Endothelial cell of umbilical vein (primary cell): ENCODE results near the gene KARS1. TPM values are rescaled to one million over a fixed set of nuclear protein-coding genes. Genes with fewer than 3 reads are reported as not detected.

Experiments
- BruUV-seq: library from RNA; stranded (reverse); fragments of 400-500 nt; replicated peaks from 2 replicates; lab custom pipeline; 2021; lab: Mats Ljungman, UMichigan
- CTCF ChIA-PET: fragments of 300-600, 350-600 bp; sonication (Branson Sonifier 250); formaldehyde crosslinking; loops from one replicate; lab custom pipeline; 2021; ENCODE audit warnings: antibody characterized with exemption, inconsistent platforms; lab: Charles Lee
- POLR2A ChIA-PET: fragments of 300-600, 350-600 bp; sonication (Branson Sonifier 250); formaldehyde crosslinking; loops from one replicate; lab custom pipeline; 2021; ENCODE audit warnings: antibody characterized with exemption, inconsistent platforms; lab: Charles Lee
- DNase-seq: peaks from one replicate; pipeline ENCODE4 v3.0.0-alpha.2; 2011; ENCODE audit warnings: low read depth, low spot score
- FAIRE-seq: peaks from 2 replicates; lab custom pipeline; 2011; peaks lifted over from hg19 to GRCh38; lab: Jason Lieb, UNC
- H2AFZ ChIP-seq: 2 replicates; pipeline ENCODE4 v1.6.0; 2012; ENCODE audit warnings: low read depth, low read length, control low read depth, inconsistent platforms
- H3K27ac ChIP-seq: 2 replicates; pipeline ENCODE4 v1.5.1; 2011; ENCODE audit warnings: low read depth, mild to moderate bottlenecking, control low read depth, low read length, moderate library complexity; ENCODE audit not compliant: insufficient read depth
- H3K27me3 ChIP-seq, 2 experiments: 2 replicates each; pipeline versions ENCODE4 v1.6.0 to v1.6.1; 2011; ENCODE audit warnings: low read length in 2 of 2, mixed read lengths in 1 of 2; ENCODE audit not compliant: control insufficient read depth in 2 of 2, insufficient read depth in 2 of 2
- H3K36me3 ChIP-seq, 2 experiments: 2 replicates in 1 of 2; 3 replicates in 1 of 2; pipeline ENCODE4 v1.5.1; 2011; ENCODE audit warnings: low read length in 2 of 2, mild to moderate bottlenecking in 1 of 2, moderate library complexity in 1 of 2; ENCODE audit not compliant: control insufficient read depth in 2 of 2, insufficient read depth in 2 of 2; ENCODE audit errors: extremely low read depth in 1 of 2
- H3K4me1 ChIP-seq: 3 replicates; pipeline ENCODE4 v1.5.1; 2011; ENCODE audit warnings: mild to moderate bottlenecking, low read length; ENCODE audit not compliant: control insufficient read depth, insufficient read depth; ENCODE audit errors: extremely low read depth
- H3K4me2 ChIP-seq: 2 replicates; pipeline ENCODE4 v1.6.1; 2011; ENCODE audit warnings: low read length, control low read depth, mixed read lengths; ENCODE audit not compliant: insufficient read depth
- H3K4me3 ChIP-seq, 3 experiments: fragments of 200-600 bp in 1 of 3; sonication (generic), shearing (Covaris generic) in 1 of 3; replicated peaks in 1 of 3; 2 replicates each; pipeline ENCODE4 v1.5.1; 2011 to 2016; ENCODE audit warnings: control low read depth in 3 of 3, low read length in 3 of 3, mild to moderate bottlenecking in 2 of 3, inconsistent platforms in 1 of 3, low read depth in 1 of 3, moderate library complexity in 1 of 3; ENCODE audit not compliant: insufficient read depth in 1 of 3
- H3K79me2 ChIP-seq: 2 replicates; pipeline ENCODE4 v1.6.0; 2012; ENCODE audit warnings: low read length, inconsistent platforms; ENCODE audit not compliant: control insufficient read depth, insufficient read depth
- H3K9ac ChIP-seq: replicated peaks from 2 replicates; pipeline ENCODE3; 2011; ENCODE audit warnings: low read length, control low read depth; ENCODE audit not compliant: insufficient read depth; ENCODE audit errors: extremely low read depth
- H3K9me1 ChIP-seq: replicated peaks from 3 replicates; pipeline ENCODE4 v1.6.0; 2011; ENCODE audit warnings: mild to moderate bottlenecking, low read length; ENCODE audit not compliant: control insufficient read depth, insufficient read depth; ENCODE audit errors: extremely low read depth
- H3K9me3 ChIP-seq: replicated peaks from 2 replicates; pipeline ENCODE4 v1.5.1; 2012; ENCODE audit warnings: low read length, inconsistent platforms; ENCODE audit not compliant: control insufficient read depth, insufficient read depth
- H4K20me1 ChIP-seq: replicated peaks from 2 replicates; pipeline ENCODE3; 2011; ENCODE audit warnings: mild to moderate bottlenecking, low read length; ENCODE audit not compliant: control insufficient read depth, insufficient read depth; ENCODE audit errors: extremely low read depth
- CTCF ChIP-seq, 2 donors: IDR thresholded peaks; 1 replicate in 1 of 2; 2 replicates in 1 of 2; pipeline ENCODE4 v1.5.1; 2011; ENCODE audit warnings: low read length in 2 of 2, mild to moderate bottlenecking in 2 of 2, moderate library complexity in 2 of 2, control low read depth in 1 of 2, inconsistent platforms in 1 of 2, low read depth in 1 of 2; ENCODE audit not compliant: insufficient read depth in 1 of 2; ENCODE audit errors: extremely low read depth in 1 of 2
- EZH2 ChIP-seq: IDR thresholded peaks from 2 replicates; pipeline ENCODE4 v1.6.1; 2012; ENCODE audit warnings: borderline replicate concordance, low read depth, mild to moderate bottlenecking, moderate library complexity, low read length, inconsistent platforms; ENCODE audit not compliant: severe bottlenecking
- FOS ChIP-seq: IDR thresholded peaks from 2 replicates; pipeline ENCODE4 v1.6.1; 2011; ENCODE audit warnings: mild to moderate bottlenecking, low read length, moderate library complexity, borderline replicate concordance; ENCODE audit not compliant: insufficient read depth
- JUN ChIP-seq: IDR thresholded peaks from 2 replicates; pipeline ENCODE4 v1.6.1; 2011; ENCODE audit warnings: borderline replicate concordance, low read depth; ENCODE audit not compliant: insufficient read length, insufficient read depth
- MAX ChIP-seq: IDR thresholded peaks from 2 replicates; pipeline ENCODE4 v1.6.1; 2011; ENCODE audit not compliant: insufficient read depth, insufficient read length
- MYC ChIP-seq: IDR thresholded peaks from one replicate; pipeline ENCODE4 v1.6.1; 2011; ENCODE audit warnings: mild to moderate bottlenecking, low read depth, low read length
- POLR2A ChIP-seq: IDR thresholded peaks from 2 replicates; pipeline ENCODE4 v1.6.1; 2012; ENCODE audit warnings: low read depth, mild to moderate bottlenecking, control low read depth, low read length
- POLR2AphosphoS5 ChIP-seq: IDR thresholded peaks from 2 replicates; pipeline ENCODE4 v1.6.1; 2012; ENCODE audit warnings: low read depth, mild to moderate bottlenecking, control low read depth, low read length, moderate library complexity; ENCODE audit not compliant: insufficient read depth
- dilution Hi-C: fragments of 300-500 bp; cut with MboI; formaldehyde crosslinking; loops from one replicate; pipeline ENCODE4 v1.15.0; 2019; ENCODE audit warnings: low sequenced_read_pairs; ENCODE audit not compliant: extremely low pct_ligation_motif_present
- intact Hi-C: fragments of 100-400 bp; cut with micrococcal nuclease; formaldehyde crosslinking; loops from one replicate; pipeline ENCODE4 v1.10.0; 2022
- polyA plus RNA-seq, 4 experiments: library from polyadenylated mRNA; depleted of rRNA in 3 of 4; stranded (reverse) in 3 of 4; unstranded in 1 of 4; fragments of >200 nt; gene quantifications; 2 replicates each; pipeline versions ENCODE4 v1.2.1 to v1.2.3, GENCODE V29; 2011 to 2012; ENCODE audit warnings: missing spikeins in 1 of 4
- total RNA-seq: library from RNA; stranded (reverse); gene quantifications from 2 replicates; pipeline ENCODE4 v1.2.3, GENCODE V29; 2021

The KARS1 gene
- total and polyA plus RNA-seq, 2 donors (not counting 3 experiments of a cell fraction or from before 2014, with no cell fraction given) = 83.3 to 146 TPM

- intact Hi-C loops (no loop called here), dilution Hi-C loops (no loop called here)
- Histone ChIP-seq H3K27me3 (no peaks in the 10 kb centered on the region), H3K9me3 (no peaks in the 10 kb centered on the region), H3K4me1 (no peaks in the 10 kb centered on the region), H3K4me2 (no peak within 1 kb of the TSS), H4K20me1 (no peaks in the 10 kb centered on the region), H3K9me1 (no peaks in the 10 kb centered on the region), H2AFZ (no peak within 1 kb of the TSS), H3K79me2 (no peaks in the 10 kb centered on the region), H3K27ac (no peak within 1 kb of the TSS), H3K9ac (no peak within 1 kb of the TSS), H3K4me3 (no peak within 1 kb of the TSS), H3K36me3 (no peaks in the 10 kb centered on the region)
- ChIA-PET POLR2A (no interaction called here), CTCF (no interaction called here)
- no TSS peak for BruUV-seq
- no peak for DNase-seq
- FAIRE-seq = no peak
- TF ChIP-seq POLR2A (no peak), CTCF (IDR thresholded peaks at IDR 0.05; ENCODE audit: extremely low read depth in 1 of 2, insufficient read depth in 1 of 2, low read depth in 1 of 2, low read length in 2 of 2) (no peak), JUN (no peak), FOS (no peak), MYC (no peak), POLR2AphosphoS5 (no peak)
These were observed 29.4 kb upstream of the KARS1 start, which contains the start of gene CPHXL2 for GRCh38 chr16:75676909-75677308. Gene CPHXL2 (minus strand): TSS chr16:75677009. CDS start chr16:75676999, 10 bp downstream.

- no peaks in the 10 kb centered on the region for H3K4me1 ChIP-seq
- BruUV-seq = no TSS peak
- H3K36me3 ChIP-seq = no peaks in the 10 kb centered on the region
- no peak overlapping the region for H2AFZ ChIP-seq
- no peak overlapping the region for H3K4me3 ChIP-seq
- DNase-seq (no peak), FAIRE-seq (no peak)
- no peaks in the 10 kb centered on the region for H3K9me1 ChIP-seq
- no peak overlapping the region for H3K9ac ChIP-seq
- no peak overlapping the region for H3K4me2 ChIP-seq
- H4K20me1 ChIP-seq = no peaks in the 10 kb centered on the region
- no peak overlapping the region for H3K27ac ChIP-seq
- no peak for TF ChIP-seq CTCF (IDR thresholded peaks at IDR 0.05; ENCODE audit: extremely low read depth in 1 of 2, insufficient read depth in 1 of 2, low read depth in 1 of 2, low read length in 2 of 2)
- TF ChIP-seq POLR2AphosphoS5 = no peak
- no peak for TF ChIP-seq JUN
- no peak for TF ChIP-seq POLR2A
- no peak for TF ChIP-seq MAX
- TF ChIP-seq EZH2 = no peak
- TF ChIP-seq MYC = no peak
- H3K27me3 ChIP-seq = no peaks in the 10 kb centered on the region
- no peaks in the 10 kb centered on the region for H3K79me2 ChIP-seq
- H3K9me3 ChIP-seq = no peaks in the 10 kb centered on the region
- intact Hi-C loops = no loop called here
- ChIA-PET CTCF (no interaction called here), POLR2A (no interaction called here)
- dilution Hi-C loops = no loop called here
These were observed 20.0 kb upstream of the KARS1 start for GRCh38 chr16:75667503-75667902.
